SHP77 treated with DMSO at 0.1 percent for 48 hours (cell line): Measurements from ENCODE around the gene LGMN.
"Not testable (repeated sequence)": the region's sequence is repeated elsewhere in the genome, so short reads cannot be mapped to it uniquely, and the experiment has no call there.

ENCODE experiments used
- DNase-seq: peaks from one replicate; lab custom pipeline; 2025; lab: John Stamatoyannopoulos, UW

The LGMN gene

GRCh38 chr14:92748259-92749016 is at the start of gene LGMN:
LGMN (minus strand) TSS chr14:92748627; CDS start chr14:92732786, 15,841 bp downstream.
- peak; percentile 89 for DNase-seq

DNA sequence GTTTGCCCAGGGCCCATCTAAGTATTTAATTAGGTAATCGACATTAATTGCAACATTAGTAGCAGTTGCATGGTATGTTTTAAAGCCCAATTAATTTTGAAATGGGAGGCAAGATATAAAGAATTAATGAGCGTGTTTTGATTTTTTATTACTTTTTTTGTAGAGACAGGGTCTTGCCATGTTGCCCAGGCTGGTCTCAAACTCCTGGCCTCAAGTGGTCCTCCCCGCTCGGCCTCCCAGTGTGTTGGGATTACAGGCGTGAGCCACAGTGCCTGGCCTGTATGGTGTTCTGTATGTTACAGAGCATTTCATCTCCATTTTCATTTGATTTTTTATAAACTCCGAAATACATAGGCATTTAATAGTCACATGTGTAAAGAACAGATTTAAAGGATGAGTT is 46.5 kb upstream of the LGMN start:
- no peak for DNase-seq

GRCh38 chr14:92794547-92794941 is 46.1 kb upstream of the LGMN start:
- DNase-seq = no peak

DNA sequence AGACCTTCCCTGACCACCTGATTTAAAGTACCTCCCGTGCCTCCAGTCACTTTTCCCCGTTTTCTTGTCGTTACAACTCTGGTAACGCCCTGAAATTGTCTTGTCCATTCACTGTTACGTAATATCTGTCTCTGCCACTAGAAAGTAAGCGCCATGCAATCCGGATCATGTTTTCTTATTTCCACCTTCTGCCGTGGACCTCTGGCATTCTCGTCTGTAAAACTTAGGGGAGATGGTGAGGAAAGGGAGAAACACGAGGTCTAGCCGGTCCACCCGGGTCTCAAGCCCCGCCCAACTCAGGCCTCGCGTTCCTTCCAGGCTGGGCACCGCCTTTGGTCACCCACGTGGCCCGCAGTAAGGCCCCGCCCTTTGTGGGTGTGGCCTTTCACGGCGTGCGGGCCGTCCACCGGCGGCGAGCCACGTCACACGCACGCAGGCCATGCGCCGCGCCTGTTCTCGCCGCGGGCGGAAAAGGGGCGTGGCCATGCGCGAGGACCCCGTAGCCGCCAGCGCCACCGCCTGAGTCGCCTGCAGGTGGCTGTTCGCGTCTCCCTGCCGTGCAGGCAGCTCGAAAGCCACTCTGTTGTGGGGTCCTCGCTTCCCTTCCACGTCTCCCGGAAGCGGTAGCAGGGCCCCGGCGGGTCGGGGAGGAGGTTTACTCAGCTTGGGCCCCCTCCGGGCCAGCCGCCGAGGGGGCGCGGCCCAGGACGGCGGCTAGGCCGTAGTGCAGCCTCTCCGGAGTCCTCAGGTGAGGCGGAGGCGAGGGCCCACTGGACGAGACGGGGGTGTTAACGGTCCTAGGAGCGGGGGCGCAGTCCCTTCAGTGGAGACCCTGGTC is 45.5 kb upstream of the LGMN start, which contains the start of gene GOLGA5:
Gene GOLGA5, plus strand, starts transcription at position 597 of the 838 bp plus-strand sequence. CDS start 3,133 bp downstream, outside the sequence.
- peak; percentile 78 for DNase-seq

- DNase-seq = no peak
These were observed 44.5 kb upstream of the LGMN start for GRCh38 chr14:92792885-92793284.

DNA sequence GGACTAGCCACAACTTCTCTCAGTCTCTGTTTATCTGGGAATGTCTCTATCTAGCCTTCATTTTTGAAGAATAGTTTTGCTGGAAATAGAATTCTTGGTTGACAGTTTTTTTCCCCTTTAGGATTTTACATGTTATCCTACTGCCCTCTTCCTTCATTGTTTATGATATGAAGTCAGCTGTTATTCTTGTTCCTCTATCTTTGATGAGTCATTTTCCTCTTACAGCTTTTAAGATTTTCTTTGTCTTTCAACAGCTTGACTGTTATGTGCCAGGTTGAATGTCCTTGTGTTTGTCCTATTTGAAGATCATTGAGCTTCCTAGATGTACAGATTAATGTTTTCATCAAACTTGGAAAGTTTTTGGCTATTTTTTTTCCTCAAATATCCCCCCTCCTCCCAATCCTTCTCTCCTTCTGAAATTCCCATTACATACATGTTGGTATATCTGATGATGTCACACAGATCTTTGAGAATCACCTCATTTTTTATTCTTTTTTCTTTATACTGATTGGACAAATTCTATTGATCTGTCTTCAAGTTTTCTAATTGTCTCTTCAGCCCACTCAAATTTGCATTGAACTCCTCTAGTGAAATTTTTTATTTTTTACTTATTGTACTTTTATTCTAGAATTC is 41.1 kb upstream of the LGMN start:
- no peak for DNase-seq

DNA sequence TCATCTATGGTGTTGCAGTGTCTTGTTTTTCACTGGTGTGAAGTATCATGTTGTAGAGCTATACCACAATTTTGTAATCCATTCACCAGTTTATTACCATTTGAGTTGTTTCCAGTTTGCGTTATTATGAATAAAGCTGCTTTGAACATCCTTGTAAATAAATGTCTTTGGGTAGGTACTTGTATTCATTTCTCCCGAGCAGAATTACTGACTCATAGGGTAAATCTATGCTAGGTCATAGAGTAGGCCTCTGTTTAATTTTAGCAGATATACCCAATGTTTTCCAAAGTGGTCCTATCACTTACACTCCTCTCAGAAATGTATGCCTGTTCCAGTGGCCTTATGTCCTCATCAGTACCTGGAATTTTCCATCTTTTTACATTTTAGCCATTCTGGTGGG is 39.1 kb upstream of the LGMN start:
- no peak for DNase-seq

DNA sequence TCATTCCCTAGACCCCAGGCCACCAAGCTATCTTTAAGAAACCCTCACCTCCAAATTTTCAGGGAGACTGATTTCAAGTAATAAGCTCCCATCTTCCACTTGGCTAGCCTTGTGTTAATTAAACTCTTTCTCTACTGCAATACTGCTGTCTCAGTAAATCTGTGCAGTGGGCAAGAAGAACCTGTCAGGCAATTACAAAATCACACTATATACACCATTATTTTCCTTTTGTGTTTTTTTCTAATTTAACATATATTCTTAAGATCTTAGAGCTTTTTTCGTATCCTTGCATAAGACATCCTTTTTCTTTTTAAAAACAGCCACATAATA is 38.0 kb upstream of the LGMN start:
- DNase-seq = no peak

GRCh38 chr14:92785667-92786426 is 37.4 kb upstream of the LGMN start:
- no peak for DNase-seq

- DNase-seq = peak; percentile 25
These were observed 35.5 kb upstream of the LGMN start for GRCh38 chr14:92783813-92784431.

DNA sequence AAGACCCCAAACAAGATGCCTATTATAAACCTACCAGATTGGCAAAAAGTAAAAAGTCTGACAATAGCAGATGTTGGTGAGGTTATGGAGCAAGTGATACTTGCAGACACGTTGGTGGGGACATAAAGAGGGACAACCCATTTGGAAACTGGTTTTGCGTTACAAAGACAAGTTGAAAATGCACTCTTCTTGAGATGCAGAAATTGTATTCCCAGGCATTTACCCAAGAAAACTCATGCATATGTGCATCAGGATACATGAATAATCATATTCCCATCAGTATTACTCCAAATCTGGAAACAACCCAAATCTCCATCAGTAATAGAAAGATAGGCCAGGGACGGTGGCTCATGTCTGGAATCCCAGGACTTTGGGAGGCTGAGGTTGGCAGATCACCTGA is 32.9 kb upstream of the LGMN start:
- no peak for DNase-seq

GRCh38 chr14:92780444-92781232 is 32.2 kb upstream of the LGMN start:
- no peak for DNase-seq

GRCh38 chr14:92778868-92779565 is 30.6 kb upstream of the LGMN start:
- DNase-seq = not testable (repeated sequence)

GRCh38 chr14:92775292-92775691 is 26.9 kb upstream of the LGMN start:
- not testable (repeated sequence) for DNase-seq

DNA sequence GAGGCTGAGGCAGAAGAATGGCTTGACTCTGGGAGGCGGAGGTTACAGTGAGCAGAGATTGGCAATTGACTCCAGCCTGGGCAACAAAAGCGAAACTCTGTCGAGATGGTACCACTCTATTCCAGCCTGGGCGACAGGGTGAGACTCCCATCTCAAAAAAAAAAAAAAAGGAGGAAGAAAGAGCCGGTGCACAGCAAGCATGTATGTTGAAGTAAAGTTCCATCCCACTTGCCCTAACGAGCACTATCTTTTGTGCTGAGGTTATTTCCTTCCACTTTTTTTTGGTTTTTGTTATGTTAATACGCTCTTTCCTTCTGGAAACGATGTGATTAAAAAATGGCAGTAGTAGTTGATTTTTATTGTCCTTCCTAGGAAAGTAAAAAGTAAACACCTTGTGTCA is 26.1 kb upstream of the LGMN start:
- DNase-seq = no peak

- DNase-seq = no peak
These were observed 22.1 kb upstream of the LGMN start for GRCh38 chr14:92770484-92770883.

GRCh38 chr14:92768795-92769194 is 20.4 kb upstream of the LGMN start:
- DNase-seq = no peak

GRCh38 chr14:92768236-92768635 is 19.8 kb upstream of the LGMN start:
- not testable (repeated sequence) for DNase-seq

DNA sequence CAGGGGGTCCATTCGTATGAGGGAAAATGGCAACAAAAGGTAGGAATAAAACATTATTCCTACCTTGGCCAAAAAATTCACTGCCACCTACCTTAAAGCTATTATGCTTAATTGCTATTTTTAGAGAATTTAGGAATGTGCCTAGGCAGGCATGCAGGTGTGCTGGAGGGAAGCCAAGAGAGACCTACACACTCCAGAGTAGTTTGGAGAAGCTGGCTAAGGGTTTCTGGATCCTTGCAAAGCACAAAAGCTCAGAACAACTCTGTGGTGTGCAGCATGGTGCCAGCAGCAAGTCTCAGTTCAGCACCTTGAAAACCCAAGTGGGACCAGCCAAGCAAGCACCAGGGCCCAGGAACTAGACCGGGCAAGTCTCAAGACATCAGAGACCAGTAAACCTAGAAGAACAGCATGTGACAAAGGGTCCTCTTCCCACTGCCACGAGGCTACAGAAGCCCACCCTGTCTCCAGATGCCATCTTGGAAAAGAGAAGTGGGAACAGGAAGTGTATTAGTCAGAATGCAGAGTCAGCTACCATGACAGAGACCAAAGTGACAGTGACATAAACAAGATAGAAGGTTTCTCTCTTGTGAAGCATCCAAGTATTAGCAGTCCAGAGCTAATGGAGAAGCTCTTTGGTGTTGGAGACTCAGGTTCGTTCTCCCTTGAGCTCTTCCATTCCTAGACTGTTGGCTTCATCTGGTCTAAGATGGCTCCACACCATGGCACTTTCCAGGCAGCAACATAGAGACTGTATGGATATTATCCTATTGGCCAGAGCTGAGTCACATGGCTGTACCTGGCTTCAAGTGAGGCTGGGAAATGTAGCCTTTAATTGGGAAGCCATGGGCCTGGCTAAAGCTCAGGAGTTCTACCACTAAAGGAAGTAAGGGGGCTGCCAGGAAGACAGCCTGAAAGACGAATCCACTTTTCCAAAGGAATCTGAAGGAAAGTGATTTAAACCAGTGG is 15.5 kb upstream of the LGMN start:
- DNase-seq = not testable (repeated sequence)
